ENCODE results near the gene FGR. TPM values are rescaled to one million over a fixed set of nuclear protein-coding genes. Genes with fewer than 3 reads are reported as not detected.

The FGR gene
- total RNA-seq, 1 donor from 2014 or later, result not detected

DNA sequence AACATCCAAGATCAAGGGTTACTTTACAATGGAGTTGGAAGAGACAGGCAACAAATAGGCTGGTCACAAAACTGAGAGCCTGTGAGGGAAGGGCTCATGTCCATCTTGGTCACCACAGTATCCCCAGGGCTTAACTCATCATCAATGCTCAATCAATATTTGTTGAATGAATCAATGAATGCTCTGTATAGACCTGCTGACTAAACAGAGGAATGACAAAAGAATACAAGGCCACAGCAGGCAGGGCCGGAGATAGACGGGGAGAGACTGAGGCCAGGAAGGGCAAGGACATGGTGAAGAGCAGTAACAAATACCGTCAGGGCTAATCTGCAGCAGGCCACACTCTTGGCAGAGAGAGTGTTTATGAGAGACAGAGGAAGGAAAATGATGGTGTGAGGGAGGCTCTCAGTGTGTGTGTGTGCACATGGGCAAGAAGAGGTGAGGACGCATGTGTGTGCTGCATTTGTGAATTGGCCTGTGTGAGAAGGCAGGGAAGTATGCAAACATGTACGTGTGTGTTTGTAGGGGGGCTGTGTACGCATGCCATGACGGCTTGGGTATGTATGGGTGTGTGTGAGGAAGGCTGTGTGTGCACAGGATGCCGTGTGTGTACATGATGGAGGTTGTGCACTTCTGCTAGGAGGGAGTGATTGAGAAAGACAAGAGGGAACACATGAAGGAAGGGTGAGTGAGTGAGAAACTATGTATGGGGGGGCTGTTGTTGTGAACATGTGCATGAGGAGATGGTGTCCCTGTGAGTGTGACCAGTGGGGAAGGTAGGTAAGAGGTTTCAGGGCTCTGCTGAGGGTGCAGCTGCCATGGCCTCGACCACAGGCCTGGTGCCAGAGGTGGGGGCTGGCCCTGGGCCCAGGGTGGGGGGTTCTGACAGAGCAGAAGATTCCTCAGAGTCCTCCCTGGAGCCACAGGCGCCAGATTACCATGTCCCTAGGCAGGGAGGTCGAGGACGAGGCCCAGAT lies 46.4 kb downstream of the FGR start:
- H4K20me1 ChIP-seq (ENCODE audit: insufficient read depth, low read length), result peaks cover 100% of the 10 kb centered on the region
- peaks cover 86% of the 10 kb centered on the region for H3K79me2 ChIP-seq (ENCODE audit: insufficient read depth, low read length)

DNA sequence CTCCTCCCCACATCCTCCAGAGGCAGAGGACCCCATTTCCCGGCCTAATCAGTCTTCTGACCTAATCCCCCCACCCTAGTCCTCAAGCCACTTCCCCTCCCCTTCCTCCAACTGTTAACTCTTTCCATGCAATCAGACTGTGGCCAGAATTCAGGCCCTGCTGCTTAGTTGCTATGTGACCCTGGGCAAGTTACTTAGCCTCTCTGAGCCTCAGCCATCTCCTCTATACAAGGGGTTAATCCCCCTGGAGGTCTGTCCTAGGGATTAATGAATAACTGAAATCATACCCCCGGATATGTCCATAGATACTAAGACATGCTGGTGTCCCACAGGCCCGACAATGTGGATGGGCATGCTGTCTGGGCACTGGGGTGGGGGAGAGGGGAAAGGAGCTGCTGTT lies 49.3 kb downstream of the FGR start:
- TF ChIP-seq EZH2 (IDR thresholded peaks at IDR 0.05; ENCODE audit: insufficient read depth, low read length), result no peak
- TF ChIP-seq, protein P1, sequence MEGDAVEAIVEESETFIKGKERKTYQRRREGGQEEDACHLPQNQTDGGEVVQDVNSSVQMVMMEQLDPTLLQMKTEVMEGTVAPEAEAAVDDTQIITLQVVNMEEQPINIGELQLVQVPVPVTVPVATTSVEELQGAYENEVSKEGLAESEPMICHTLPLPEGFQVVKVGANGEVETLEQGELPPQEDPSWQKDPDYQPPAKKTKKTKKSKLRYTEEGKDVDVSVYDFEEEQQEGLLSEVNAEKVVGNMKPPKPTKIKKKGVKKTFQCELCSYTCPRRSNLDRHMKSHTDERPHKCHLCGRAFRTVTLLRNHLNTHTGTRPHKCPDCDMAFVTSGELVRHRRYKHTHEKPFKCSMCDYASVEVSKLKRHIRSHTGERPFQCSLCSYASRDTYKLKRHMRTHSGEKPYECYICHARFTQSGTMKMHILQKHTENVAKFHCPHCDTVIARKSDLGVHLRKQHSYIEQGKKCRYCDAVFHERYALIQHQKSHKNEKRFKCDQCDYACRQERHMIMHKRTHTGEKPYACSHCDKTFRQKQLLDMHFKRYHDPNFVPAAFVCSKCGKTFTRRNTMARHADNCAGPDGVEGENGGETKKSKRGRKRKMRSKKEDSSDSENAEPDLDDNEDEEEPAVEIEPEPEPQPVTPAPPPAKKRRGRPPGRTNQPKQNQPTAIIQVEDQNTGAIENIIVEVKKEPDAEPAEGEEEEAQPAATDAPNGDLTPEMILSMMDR (IDR thresholded peaks at IDR 0.05; ENCODE audit: insufficient read depth, low read depth, low read length), result no peak
- H3K4me3 Mint-ChIP-seq (ENCODE audit: unreplicated experiment), result no peak overlapping the region
- no peak for FAIRE-seq

More for the DNA sequence above, 46.4 kb downstream of the FGR start:
- Histone ChIP-seq H2AFZ (ENCODE audit: low read depth, low read length) (no peak overlapping the region), H3K4me1 (ENCODE audit: insufficient read depth, low read length) (peaks cover 33% of the 10 kb centered on the region), H3K27me3 (ENCODE audit: insufficient read depth, low read length) (no peaks in the 10 kb centered on the region), H3K27ac (ENCODE audit: low read depth, low read length) (no peak overlapping the region), H3K36me3 (ENCODE audit: insufficient read depth, low read length) (peaks cover 4% of the 10 kb centered on the region), H3K4me3 (ENCODE audit: insufficient read depth, low read depth, low read length) (no peak overlapping the region), H3K9me3 (ENCODE audit: insufficient read depth, low read depth, low read length) (no peaks in the 10 kb centered on the region), H3K4me2 (ENCODE audit: low read length) (no peak overlapping the region), H3K9ac (ENCODE audit: low read length) (no peak overlapping the region)
- FAIRE-seq, result peak; percentile 39
- Mint-ChIP-seq H3K9me3 (ENCODE audit: unreplicated experiment) (no peaks in the 10 kb centered on the region), H3K4me1 (ENCODE audit: low read depth, unreplicated experiment) (peaks cover 24% of the 10 kb centered on the region), H3K4me3 (ENCODE audit: unreplicated experiment) (no peak overlapping the region), H3K36me3 (ENCODE audit: low read depth, unreplicated experiment) (peaks cover 11% of the 10 kb centered on the region), H3K27ac (ENCODE audit: unreplicated experiment) (no peak overlapping the region), H3K27me3 (ENCODE audit: low read depth, unreplicated experiment) (no peaks in the 10 kb centered on the region)
- no peak for DNase-seq (ENCODE audit: low read depth)
- no peak for TF ChIP-seq EZH2 (IDR thresholded peaks at IDR 0.05; ENCODE audit: insufficient read depth, low read length)
- TF ChIP-seq, protein P1 (IDR thresholded peaks at IDR 0.05; ENCODE audit: insufficient read depth, low read depth, low read length), result no peak

More for the DNA sequence above, 49.3 kb downstream of the FGR start:
- Mint-ChIP-seq H3K27ac (ENCODE audit: unreplicated experiment) (no peak overlapping the region), H3K27me3 (ENCODE audit: low read depth, unreplicated experiment) (no peaks in the 10 kb centered on the region), H3K4me1 (ENCODE audit: low read depth, unreplicated experiment) (peaks cover 33% of the 10 kb centered on the region), H3K36me3 (ENCODE audit: low read depth, unreplicated experiment) (peaks cover 18% of the 10 kb centered on the region), H3K9me3 (ENCODE audit: unreplicated experiment) (no peaks in the 10 kb centered on the region)
- H3K27me3 ChIP-seq (ENCODE audit: insufficient read depth, low read length), result no peaks in the 10 kb centered on the region
- no peak overlapping the region for H2AFZ ChIP-seq (ENCODE audit: low read depth, low read length)
- H3K79me2 ChIP-seq (ENCODE audit: insufficient read depth, low read length), result peaks cover 82% of the 10 kb centered on the region
- peaks cover 4% of the 10 kb centered on the region for H3K36me3 ChIP-seq (ENCODE audit: insufficient read depth, low read length)
- H4K20me1 ChIP-seq (ENCODE audit: insufficient read depth, low read length), result peaks cover 96% of the 10 kb centered on the region
- no peaks in the 10 kb centered on the region for H3K9me3 ChIP-seq (ENCODE audit: insufficient read depth, low read depth, low read length)
- no peak overlapping the region for H3K9ac ChIP-seq (ENCODE audit: low read length)
- peaks cover 20% of the 10 kb centered on the region for H3K4me1 ChIP-seq (ENCODE audit: insufficient read depth, low read length)
- H3K27ac ChIP-seq (ENCODE audit: low read depth, low read length), result no peak overlapping the region
- H3K4me2 ChIP-seq (ENCODE audit: low read length), result no peak overlapping the region
- DNase-seq (ENCODE audit: low read depth), result no peak
- H3K4me3 ChIP-seq (ENCODE audit: insufficient read depth, low read depth, low read length), result no peak overlapping the region

Measured in astrocyte (in vitro differentiated cells and primary cell).